Measurements from ENCODE around the gene ZBTB40.

Gene ZBTB40

GRCh38 chr1:22578732-22579361, 127.2 kb downstream of the ZBTB40 start:
- in situ Hi-C loops (cut with HindIII; ENCODE audit: low sequenced_read_pairs), result no loop called here
- H3K4me3 ChIP-seq (ENCODE audit: low read depth, low read length), result no peak overlapping the region
- DNase-seq (ENCODE audit: low read depth), result no peak
- TF ChIP-seq, protein P1, sequence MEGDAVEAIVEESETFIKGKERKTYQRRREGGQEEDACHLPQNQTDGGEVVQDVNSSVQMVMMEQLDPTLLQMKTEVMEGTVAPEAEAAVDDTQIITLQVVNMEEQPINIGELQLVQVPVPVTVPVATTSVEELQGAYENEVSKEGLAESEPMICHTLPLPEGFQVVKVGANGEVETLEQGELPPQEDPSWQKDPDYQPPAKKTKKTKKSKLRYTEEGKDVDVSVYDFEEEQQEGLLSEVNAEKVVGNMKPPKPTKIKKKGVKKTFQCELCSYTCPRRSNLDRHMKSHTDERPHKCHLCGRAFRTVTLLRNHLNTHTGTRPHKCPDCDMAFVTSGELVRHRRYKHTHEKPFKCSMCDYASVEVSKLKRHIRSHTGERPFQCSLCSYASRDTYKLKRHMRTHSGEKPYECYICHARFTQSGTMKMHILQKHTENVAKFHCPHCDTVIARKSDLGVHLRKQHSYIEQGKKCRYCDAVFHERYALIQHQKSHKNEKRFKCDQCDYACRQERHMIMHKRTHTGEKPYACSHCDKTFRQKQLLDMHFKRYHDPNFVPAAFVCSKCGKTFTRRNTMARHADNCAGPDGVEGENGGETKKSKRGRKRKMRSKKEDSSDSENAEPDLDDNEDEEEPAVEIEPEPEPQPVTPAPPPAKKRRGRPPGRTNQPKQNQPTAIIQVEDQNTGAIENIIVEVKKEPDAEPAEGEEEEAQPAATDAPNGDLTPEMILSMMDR (IDR thresholded peaks at IDR 0.05; ENCODE audit: low read depth, low read length, missing control alignments), result no peak

DNA sequence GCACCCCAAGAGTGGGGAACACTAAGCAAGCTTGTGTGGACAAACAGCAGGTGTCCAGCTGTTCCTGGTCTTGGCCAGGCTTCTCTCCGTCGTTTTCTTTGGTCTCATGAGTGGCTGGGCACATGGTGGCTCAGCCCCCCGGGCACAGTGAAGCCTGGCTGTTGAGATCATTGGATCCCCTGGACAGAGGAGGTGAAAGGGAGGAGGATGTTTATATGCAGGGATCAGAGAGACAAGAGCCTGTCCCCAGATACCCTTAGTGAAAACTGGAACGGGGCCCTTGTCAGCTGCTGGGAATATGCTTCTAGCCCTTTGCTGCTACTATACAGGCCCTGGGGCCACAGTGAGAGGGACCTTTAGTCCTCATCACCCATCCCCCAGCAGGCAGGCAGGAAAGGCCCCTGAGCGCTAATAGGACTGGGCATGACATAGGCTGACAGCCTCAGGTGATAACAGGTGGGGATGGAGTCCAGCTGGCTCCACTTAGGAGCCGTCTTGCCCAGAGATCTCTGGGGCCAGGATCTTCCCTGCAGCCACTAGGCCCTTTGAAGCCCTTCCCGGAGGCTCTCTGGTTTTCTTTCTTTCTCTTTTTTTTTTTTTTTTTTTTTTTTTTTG, 128.0 kb downstream of the ZBTB40 start:
- no peak for DNase-seq (ENCODE audit: low read depth)
- TF ChIP-seq, protein P1 (IDR thresholded peaks at IDR 0.05; ENCODE audit: low read depth, low read length, missing control alignments), result no peak
- no peak overlapping the region for H3K4me3 ChIP-seq (ENCODE audit: low read depth, low read length)
- in situ Hi-C loops (cut with HindIII; ENCODE audit: low sequenced_read_pairs), result no loop called here
